Islet of Langerhans (tissue), 1 donor: ENCODE measurements around the gene LCA5.
"Not testable (repeated sequence)": the region's sequence is repeated elsewhere in the genome, so short reads cannot be mapped to it uniquely, and the experiment has no call there.

Source experiments
- FAIRE-seq: peaks from one replicate; lab custom pipeline; 2011; peaks lifted over from hg19 to GRCh38; lab: Jason Lieb, UNC

The LCA5 gene

DNA sequence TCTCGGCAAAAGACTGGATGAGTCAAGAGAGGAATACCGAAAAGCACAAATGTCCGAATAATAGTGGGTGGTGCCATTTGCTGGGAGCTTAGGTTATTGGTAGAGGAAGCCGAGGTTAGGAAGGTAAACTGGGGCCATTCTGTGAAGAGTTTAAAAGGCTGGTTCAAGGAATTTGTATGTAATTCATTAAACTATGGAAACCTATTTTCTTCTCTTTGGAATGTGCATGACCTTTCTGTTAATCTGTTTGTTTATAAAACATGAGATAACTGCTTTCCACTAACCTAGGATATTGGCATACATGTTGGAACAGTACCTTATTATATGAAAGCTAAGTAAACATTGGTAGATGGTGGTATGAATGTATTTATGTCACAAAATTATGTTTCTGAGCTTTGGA, 71.8 kb downstream of the LCA5 start:
- no peak for FAIRE-seq

DNA sequence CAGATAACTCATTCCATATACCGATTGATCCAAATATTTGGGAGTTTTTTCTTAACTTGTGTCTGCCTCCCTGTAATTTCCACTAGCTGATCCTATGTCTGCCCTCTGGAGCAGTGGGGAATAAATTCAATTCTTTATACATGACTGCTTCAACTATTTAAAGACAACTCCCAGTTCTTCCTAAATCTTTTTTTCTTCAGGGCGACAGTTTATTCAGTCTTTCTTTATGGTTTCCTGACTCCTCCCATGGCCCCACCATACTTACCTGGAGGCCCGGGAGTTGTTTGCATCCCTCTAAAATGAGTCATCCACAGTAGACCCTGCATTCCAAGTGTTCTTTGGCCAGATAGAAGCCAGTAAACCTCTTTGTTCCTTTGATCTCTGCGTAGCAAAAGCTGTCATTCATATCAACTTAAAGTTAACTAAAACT, 73.6 kb downstream of the LCA5 start:
- FAIRE-seq: no peak

DNA sequence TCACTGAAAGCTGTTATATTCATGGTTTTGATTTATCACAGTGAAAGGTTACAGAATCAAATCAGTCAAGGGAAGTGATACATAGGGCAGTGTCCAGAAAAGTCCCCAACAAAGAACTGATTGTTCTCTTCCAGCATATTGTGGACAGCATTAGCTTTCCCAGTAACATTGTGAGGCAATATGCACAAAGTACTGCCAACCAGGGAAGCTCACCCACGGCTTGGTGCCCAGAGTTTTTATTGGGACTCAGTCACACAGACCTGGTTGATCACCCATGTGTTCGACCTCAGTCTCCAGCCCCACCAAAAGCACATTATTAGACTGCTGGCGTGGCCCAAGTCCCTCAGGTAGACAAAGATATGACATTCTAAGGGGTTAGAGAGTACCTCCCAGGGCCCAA, 76.0 kb downstream of the LCA5 start:
- FAIRE-seq: no peak

DNA sequence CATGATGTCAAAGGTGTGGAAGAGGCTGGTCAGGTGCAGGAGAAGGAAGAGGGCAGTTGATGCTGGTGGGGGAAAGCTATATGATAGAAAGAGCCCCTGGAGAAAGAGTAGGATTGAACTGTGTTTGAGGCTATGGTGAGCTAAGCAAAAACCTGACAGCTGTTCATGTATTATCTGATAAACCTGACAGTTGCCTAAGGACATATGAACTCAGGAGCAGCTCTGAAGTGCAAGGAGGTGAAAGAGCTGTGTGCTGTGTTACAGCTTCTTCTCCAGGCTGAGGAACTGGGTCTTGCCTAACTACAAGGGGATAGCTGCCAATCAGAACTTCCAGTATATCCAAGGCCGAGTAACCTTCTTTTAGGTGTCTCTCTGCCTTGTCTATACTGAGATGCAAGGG, 81.8 kb downstream of the LCA5 start:
- FAIRE-seq: no peak

DNA sequence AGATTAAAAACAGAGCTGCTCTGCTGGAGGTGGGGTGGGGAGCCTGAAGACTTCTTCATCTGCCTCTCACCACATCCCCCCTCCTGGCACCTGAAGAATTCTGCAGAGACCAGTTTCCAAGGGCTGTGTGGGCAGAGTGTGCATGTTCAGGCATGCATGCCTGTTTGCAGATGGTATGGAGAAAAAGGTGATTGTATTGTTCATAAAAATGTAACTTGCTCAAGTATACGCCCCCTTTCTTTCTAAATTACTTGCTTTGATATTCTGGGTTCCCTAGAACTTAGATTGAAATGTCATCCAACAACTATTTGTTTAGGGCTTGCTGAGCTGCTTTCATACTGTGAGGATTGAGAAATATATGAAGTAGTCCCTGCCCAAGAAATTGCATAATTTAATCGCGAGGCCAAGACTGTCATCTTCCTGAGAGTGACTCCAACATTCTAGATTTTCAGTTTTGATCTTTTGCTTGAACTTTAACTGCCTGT, 83.6 kb downstream of the LCA5 start:
- FAIRE-seq: no peak

DNA sequence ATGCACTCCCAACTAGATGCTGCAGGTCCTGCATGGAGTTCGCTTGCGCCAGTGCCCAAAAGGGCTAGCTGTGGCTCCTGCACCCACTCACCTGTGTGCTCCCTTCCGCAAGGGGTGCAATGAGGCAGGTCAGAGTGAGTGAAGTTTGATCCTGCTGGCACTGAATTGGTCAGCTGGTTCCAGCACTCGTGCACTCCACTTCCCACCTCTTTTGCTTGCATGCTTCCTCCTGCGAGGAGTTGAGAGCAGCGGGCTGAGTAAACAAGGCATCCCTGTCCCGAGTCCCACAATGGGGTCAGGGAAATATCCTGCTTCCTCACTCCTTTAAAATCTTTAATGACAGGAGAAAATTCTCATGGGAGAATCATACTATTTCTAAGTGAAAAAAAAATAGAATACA, 86.2 kb downstream of the LCA5 start:
- no peak for FAIRE-seq

DNA sequence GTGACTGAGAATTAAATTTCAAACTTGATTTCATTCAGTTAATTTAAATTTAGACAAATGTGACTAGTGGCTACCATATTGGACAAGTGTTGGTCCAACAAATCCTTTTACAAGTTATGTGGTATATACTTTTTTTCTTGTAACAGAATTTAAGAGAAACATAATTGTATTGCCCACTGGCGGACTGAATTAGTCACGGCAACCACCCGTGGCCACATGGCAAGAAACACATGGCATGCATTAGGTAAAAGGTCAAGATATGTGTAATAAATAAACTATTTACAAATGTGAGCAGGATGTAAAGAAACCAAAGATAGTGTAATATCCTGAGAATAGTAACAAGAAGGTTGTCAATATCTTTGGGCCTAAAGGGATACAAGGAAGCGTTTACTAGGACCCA, 91.2 kb downstream of the LCA5 start:
- no peak for FAIRE-seq

DNA sequence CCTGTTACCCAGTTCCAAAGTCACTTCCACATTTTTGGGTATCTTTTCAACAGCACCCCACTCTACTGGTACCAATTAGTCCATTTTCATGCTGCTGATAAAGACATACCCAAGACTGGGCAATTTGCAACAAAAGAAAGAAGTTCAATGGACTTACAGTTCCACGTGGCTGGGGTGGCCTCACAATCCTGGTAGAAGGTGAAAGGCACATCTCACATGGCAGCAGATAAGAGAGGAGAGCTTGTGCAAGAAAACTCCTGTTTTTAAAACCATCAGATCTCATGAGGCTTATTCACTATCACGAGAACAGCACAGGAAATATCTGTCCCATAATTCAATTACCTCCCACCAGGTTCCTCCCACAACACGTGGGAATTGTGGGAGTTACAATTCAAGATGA, 93.4 kb downstream of the LCA5 start:
- FAIRE-seq: not testable (repeated sequence)

DNA sequence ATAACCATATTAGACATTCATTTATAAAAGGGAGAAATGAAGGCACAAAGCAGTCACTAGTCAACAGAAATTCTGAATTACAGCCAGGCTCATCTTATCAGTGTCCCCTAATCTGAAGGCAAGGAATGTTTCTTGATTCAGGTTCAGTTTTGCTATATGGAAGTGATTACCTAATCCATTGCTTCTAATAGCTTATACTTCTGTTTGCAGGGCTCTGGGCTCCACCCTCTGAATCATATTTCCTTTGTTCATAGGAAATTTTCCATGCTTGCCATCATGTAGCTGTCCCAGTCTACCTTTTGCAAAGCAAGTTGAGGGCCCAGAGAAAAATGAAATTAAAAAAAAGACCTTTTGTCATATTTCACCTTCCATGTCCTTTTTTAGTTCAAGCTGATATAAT, 96.0 kb downstream of the LCA5 start:
- no peak for FAIRE-seq

DNA sequence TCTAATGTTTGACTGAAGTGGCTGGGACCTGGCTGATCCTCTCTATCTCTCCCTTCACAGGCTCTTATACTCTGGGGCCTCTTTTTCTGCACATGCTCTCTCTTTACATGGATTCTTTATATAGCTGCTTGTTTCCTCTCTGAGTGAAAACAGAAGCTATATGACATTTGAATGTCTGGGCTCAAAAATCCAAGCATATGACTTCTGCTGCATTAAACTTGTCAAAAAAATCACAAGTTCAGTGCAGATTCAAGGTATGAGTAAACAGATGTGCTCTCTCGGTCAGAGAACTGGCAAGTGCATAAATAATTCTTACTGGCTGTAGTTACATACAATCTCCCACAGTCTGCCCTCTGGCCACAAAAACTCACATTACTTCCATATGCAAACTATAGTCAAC, 96.6 kb downstream of the LCA5 start:
- no peak for FAIRE-seq

DNA sequence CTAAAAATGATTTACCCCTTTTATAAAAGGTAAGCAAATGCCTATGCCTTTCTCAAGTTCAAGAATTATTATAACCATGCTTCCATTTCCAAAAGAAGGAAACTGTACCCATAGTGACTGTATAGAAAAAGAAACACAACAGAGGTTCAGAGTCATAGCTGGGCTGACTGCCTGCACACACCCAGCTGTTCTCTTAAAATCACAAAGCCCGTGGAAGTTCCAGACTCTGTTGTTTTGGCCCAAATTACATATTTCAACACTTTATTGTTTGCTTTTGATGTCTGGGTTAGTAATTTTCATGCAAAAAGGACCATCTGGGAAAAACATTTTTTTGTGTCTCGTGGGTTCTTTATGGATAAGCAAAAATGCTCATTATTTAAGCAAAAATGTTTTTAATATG, 99.2 kb downstream of the LCA5 start:
- FAIRE-seq: no peak

DNA sequence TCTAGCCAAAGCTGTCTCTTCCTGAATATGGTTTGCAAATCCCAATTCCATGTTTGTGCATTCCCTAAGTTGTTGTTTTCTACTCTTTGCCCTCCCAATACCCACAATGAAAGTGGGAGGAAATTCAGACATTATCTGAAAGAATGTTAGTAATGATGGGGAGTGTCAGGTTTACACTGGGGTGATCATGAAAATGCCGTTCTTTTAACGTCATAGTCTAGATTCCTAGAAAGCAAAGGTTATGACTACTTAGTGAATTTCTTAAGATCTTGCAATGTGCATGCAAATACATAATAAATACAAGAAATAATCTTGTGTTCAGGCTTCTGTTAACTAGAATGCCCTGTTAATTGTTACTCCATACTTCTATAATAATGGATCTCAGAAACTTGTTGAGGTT, 101.0 kb downstream of the LCA5 start:
- no peak for FAIRE-seq

DNA sequence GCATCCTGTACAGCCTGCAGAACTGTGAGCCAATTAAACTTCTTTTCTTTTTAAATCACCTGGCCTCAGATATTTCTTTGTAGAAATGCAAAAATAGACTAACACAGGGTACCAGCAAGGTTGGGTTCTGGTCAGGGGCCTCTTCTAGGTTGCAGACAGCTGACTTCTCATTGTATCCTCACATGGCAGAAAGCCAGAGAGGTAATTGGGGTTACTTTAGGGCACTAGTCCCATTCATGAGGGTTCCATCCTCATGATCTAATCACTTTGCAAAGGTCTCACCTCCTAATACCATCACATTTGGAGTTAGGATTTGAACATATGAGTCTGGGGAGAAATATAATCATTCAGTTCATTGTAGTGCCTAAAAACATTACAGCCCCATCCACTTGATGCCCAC, 101.5 kb downstream of the LCA5 start:
- FAIRE-seq: no peak
